ENCODE measurements around the gene FILIP1. TPM values are rescaled to one million over a fixed set of nuclear protein-coding genes. Genes with fewer than 3 reads are reported as not detected.
A peak's percentile ranks its signal among the peaks of the same experiment; 100 is the strongest.

FILIP1 gene
- total and polyA plus RNA-seq, 2 donors (not counting 1 experiment from before 2014, with no cell fraction given): 0.33 to 2.3 TPM

GRCh38 chr6:75463908-75464307 is 29.7 kb downstream of the FILIP1 start:
- Histone ChIP-seq H3K4me3 (replicated peaks in 1 of 4; ENCODE audit: control extremely low read depth in 1 of 4, insufficient read depth in 1 of 4, low read depth in 3 of 4, low read length in 4 of 4) (no peak overlapping the region), H3K36me3 (ENCODE audit: control insufficient read depth, insufficient read depth, low read length) (no peaks in the 10 kb centered on the region), H3K4me2 (ENCODE audit: extremely low read depth, insufficient read depth, low read length) (no peak overlapping the region), H4K20me1 (ENCODE audit: control insufficient read depth, extremely low read depth, insufficient read depth, low read length) (no peaks in the 10 kb centered on the region), H3K9ac (ENCODE audit: insufficient read depth, low read length) (no peak overlapping the region), H3K4me1 (ENCODE audit: control insufficient read depth, extremely low read depth, insufficient read depth, low read length) (peaks cover 2% of the 10 kb centered on the region), H3K9me3 (ENCODE audit: control insufficient read depth, insufficient read depth, low read depth, low read length) (no peaks in the 10 kb centered on the region), H3K27ac (ENCODE audit: insufficient read depth, low read length) (no peak overlapping the region), H2AFZ (ENCODE audit: low read length) (no peak overlapping the region), H3K79me2 (ENCODE audit: control insufficient read depth, insufficient read depth, low read length) (no peaks in the 10 kb centered on the region), H3K27me3 (ENCODE audit: control insufficient read depth, insufficient read depth, low read length) (no peaks in the 10 kb centered on the region)
- no peak for DNase-seq (ENCODE audit: low read depth in 2 of 2)
- no peak for TF ChIP-seq EZH2 (IDR thresholded peaks at IDR 0.05; ENCODE audit: low read length, missing control alignments)
- TF ChIP-seq, protein P1, sequence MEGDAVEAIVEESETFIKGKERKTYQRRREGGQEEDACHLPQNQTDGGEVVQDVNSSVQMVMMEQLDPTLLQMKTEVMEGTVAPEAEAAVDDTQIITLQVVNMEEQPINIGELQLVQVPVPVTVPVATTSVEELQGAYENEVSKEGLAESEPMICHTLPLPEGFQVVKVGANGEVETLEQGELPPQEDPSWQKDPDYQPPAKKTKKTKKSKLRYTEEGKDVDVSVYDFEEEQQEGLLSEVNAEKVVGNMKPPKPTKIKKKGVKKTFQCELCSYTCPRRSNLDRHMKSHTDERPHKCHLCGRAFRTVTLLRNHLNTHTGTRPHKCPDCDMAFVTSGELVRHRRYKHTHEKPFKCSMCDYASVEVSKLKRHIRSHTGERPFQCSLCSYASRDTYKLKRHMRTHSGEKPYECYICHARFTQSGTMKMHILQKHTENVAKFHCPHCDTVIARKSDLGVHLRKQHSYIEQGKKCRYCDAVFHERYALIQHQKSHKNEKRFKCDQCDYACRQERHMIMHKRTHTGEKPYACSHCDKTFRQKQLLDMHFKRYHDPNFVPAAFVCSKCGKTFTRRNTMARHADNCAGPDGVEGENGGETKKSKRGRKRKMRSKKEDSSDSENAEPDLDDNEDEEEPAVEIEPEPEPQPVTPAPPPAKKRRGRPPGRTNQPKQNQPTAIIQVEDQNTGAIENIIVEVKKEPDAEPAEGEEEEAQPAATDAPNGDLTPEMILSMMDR (conservative IDR thresholded peaks at IDR 0.05 in 1 of 2, IDR thresholded peaks at IDR 0.05 in 1 of 2; ENCODE audit: low read depth in 1 of 2, low read length in 2 of 2): no peak

DNA sequence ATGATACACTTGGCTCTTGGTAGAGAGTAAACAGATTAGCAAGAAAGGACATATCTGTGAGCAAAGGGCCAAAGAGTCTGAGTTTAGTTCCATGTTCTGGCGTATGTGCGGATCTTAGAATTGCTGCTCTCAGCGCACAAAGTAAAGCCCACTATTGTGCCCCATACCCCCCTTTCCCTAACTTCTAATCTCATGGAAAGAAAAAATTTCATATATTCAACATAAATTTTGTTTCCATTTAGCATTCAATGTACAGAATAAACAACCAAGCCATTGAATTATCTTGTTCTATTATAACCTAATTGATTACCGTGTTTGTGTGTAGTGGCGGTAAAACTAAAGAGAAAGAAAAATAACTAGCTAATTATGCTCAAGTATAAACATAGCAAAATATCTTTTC is 30.5 kb downstream of the FILIP1 start:
- Histone ChIP-seq H3K4me2 (ENCODE audit: extremely low read depth, insufficient read depth, low read length) (no peak overlapping the region), H2AFZ (ENCODE audit: low read length) (no peak overlapping the region), H3K27ac (ENCODE audit: insufficient read depth, low read length) (no peak overlapping the region), H3K4me3 (replicated peaks in 1 of 4; ENCODE audit: control extremely low read depth in 1 of 4, insufficient read depth in 1 of 4, low read depth in 3 of 4, low read length in 4 of 4) (no peak overlapping the region), H3K79me2 (ENCODE audit: control insufficient read depth, insufficient read depth, low read length) (no peaks in the 10 kb centered on the region), H3K4me1 (ENCODE audit: control insufficient read depth, extremely low read depth, insufficient read depth, low read length) (peaks cover 2% of the 10 kb centered on the region), H3K27me3 (ENCODE audit: control insufficient read depth, insufficient read depth, low read length) (no peaks in the 10 kb centered on the region), H4K20me1 (ENCODE audit: control insufficient read depth, extremely low read depth, insufficient read depth, low read length) (no peaks in the 10 kb centered on the region), H3K36me3 (ENCODE audit: control insufficient read depth, insufficient read depth, low read length) (no peaks in the 10 kb centered on the region), H3K9me3 (ENCODE audit: control insufficient read depth, insufficient read depth, low read depth, low read length) (no peaks in the 10 kb centered on the region), H3K9ac (ENCODE audit: insufficient read depth, low read length) (no peak overlapping the region)
- TF ChIP-seq, protein P1 (conservative IDR thresholded peaks at IDR 0.05 in 1 of 2, IDR thresholded peaks at IDR 0.05 in 1 of 2; ENCODE audit: low read depth in 1 of 2, low read length in 2 of 2): no peak
- no peak for TF ChIP-seq EZH2 (IDR thresholded peaks at IDR 0.05; ENCODE audit: low read length, missing control alignments)
- no peak for DNase-seq (ENCODE audit: low read depth in 2 of 2)

DNA sequence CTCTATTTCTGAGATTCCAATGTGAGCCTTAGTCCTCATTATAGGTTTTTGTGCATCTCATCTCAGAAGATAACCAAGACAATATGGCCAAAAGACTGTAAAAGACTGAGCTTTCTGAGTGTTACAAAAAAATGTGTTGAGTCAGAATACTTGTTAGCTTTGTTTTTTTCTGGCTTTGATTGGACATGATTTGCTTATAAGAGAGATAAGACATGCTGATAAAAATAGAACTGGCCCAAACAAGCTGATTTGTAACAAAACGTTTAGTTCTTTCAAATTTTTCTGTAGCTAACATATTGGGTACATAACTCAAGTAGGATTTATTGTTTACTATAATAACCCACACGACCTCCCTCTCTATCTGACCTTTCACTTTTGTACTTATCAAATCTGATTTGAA is 32.9 kb downstream of the FILIP1 start:
- Histone ChIP-seq H3K4me2 (ENCODE audit: extremely low read depth, insufficient read depth, low read length) (peak overlapping the region; percentile 7), H3K27me3 (ENCODE audit: control insufficient read depth, insufficient read depth, low read length) (no peaks in the 10 kb centered on the region), H3K9me3 (ENCODE audit: control insufficient read depth, insufficient read depth, low read depth, low read length) (no peaks in the 10 kb centered on the region), H3K79me2 (ENCODE audit: control insufficient read depth, insufficient read depth, low read length) (no peaks in the 10 kb centered on the region), H3K4me1 (ENCODE audit: control insufficient read depth, extremely low read depth, insufficient read depth, low read length) (peaks cover 2% of the 10 kb centered on the region), H3K9ac (ENCODE audit: insufficient read depth, low read length) (no peak overlapping the region), H3K4me3 (replicated peaks in 1 of 4; ENCODE audit: control extremely low read depth in 1 of 4, insufficient read depth in 1 of 4, low read depth in 3 of 4, low read length in 4 of 4) (no peak overlapping the region), H2AFZ (ENCODE audit: low read length) (no peak overlapping the region), H3K36me3 (ENCODE audit: control insufficient read depth, insufficient read depth, low read length) (no peaks in the 10 kb centered on the region), H4K20me1 (ENCODE audit: control insufficient read depth, extremely low read depth, insufficient read depth, low read length) (no peaks in the 10 kb centered on the region), H3K27ac (ENCODE audit: insufficient read depth, low read length) (no peak overlapping the region)
- TF ChIP-seq EZH2 (IDR thresholded peaks at IDR 0.05; ENCODE audit: low read length, missing control alignments): no peak
- TF ChIP-seq, protein P1 (conservative IDR thresholded peaks at IDR 0.05 in 1 of 2, IDR thresholded peaks at IDR 0.05 in 1 of 2; ENCODE audit: low read depth in 1 of 2, low read length in 2 of 2): no peak
- DNase-seq (ENCODE audit: low read depth in 2 of 2): peak; percentile 36 to 61

Measured in fibroblast of lung (primary cell).